Mucosa of stomach (tissue), 1 donor: ENCODE results near the gene ZC3H15.
"Not testable (repeated sequence)": the region's sequence is repeated elsewhere in the genome, so short reads cannot be mapped to it uniquely, and the experiment has no call there.

Experiments
- H3K27me3 ChIP-seq: one replicate; pipeline ENCODE4 v1.7.0; 2013; ENCODE audit warnings: mild to moderate bottlenecking, low read length; ENCODE audit not compliant: control insufficient read depth, insufficient read depth
- H3K36me3 ChIP-seq: one replicate; pipeline ENCODE4 v1.7.0; 2013; ENCODE audit warnings: low read length; ENCODE audit not compliant: control insufficient read depth, insufficient read depth
- H3K4me1 ChIP-seq: one replicate; pipeline ENCODE4 v1.7.0; 2013; ENCODE audit warnings: mild to moderate bottlenecking, low read length; ENCODE audit not compliant: control insufficient read depth, insufficient read depth
- H3K4me3 ChIP-seq: one replicate; pipeline ENCODE4 v1.7.0; 2013; ENCODE audit warnings: low read length
- H3K9ac ChIP-seq: one replicate; pipeline ENCODE4 v1.7.0; 2013; ENCODE audit warnings: mild to moderate bottlenecking, low read length, moderate library complexity
- H3K9me3 ChIP-seq: one replicate; pipeline ENCODE4 v1.7.0; 2013; ENCODE audit warnings: mild to moderate bottlenecking, low read length, moderate library complexity; ENCODE audit not compliant: control insufficient read depth
- donor health status: Pancreatic carcinoma.

The ZC3H15 gene

GRCh38 chr2:186503827-186504606 is 18.0 kb downstream of the ZC3H15 start:
- H3K4me3 ChIP-seq = no peak overlapping the region
- H3K27me3 ChIP-seq = no peaks in the 10 kb centered on the region
- H3K4me1 ChIP-seq = no peaks in the 10 kb centered on the region
- H3K9me3 ChIP-seq = no peaks in the 10 kb centered on the region
- H3K36me3 ChIP-seq = peaks cover 9% of the 10 kb centered on the region
- H3K9ac ChIP-seq = no peak overlapping the region

DNA sequence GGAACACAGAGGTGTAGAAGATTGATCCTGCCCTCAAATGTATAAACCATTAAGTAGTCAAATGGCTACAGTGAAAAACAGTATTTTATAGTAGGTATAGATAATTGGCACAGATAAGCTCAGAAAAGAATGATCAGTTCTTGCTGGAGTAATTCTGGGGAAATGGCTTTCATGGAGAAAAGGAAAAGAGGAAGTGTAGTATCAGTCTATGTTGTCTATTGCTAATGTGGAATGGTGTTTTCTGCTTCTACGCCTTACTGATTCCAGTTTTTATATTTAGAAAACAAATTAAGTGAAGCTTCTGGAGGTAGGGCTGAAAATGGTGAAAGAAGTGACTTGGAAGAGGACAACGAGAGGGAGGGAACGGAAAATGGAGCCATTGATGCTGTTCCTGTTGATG is 22.2 kb downstream of the ZC3H15 start:
- Histone ChIP-seq H3K9ac (no peak overlapping the region), H3K4me1 (no peaks in the 10 kb centered on the region), H3K4me3 (no peak overlapping the region), H3K9me3 (no peaks in the 10 kb centered on the region), H3K36me3 (peaks cover 9% of the 10 kb centered on the region), H3K27me3 (no peaks in the 10 kb centered on the region)

- Histone ChIP-seq H3K4me3 (no peak overlapping the region), H3K9ac (no peak overlapping the region), H3K27me3 (no peaks in the 10 kb centered on the region), H3K4me1 (no peaks in the 10 kb centered on the region), H3K9me3 (no peaks in the 10 kb centered on the region), H3K36me3 (no peaks in the 10 kb centered on the region)
Measured at GRCh38 chr2:186515376-186515775, 29.3 kb downstream of the ZC3H15 start.

- H3K4me3 ChIP-seq = no peak overlapping the region
- H3K4me1 ChIP-seq = no peaks in the 10 kb centered on the region
- no peak overlapping the region for H3K9ac ChIP-seq
- H3K27me3 ChIP-seq = no peaks in the 10 kb centered on the region
- H3K9me3 ChIP-seq = no peaks in the 10 kb centered on the region
- H3K36me3 ChIP-seq = no peaks in the 10 kb centered on the region
Measured at GRCh38 chr2:186516396-186516795, 30.3 kb downstream of the ZC3H15 start.

GRCh38 chr2:186517090-186517489 is 31.0 kb downstream of the ZC3H15 start:
- H3K9ac ChIP-seq = no peak overlapping the region
- no peaks in the 10 kb centered on the region for H3K9me3 ChIP-seq
- H3K36me3 ChIP-seq = no peaks in the 10 kb centered on the region
- H3K4me1 ChIP-seq = no peaks in the 10 kb centered on the region
- H3K4me3 ChIP-seq = no peak overlapping the region
- H3K27me3 ChIP-seq = no peaks in the 10 kb centered on the region

DNA sequence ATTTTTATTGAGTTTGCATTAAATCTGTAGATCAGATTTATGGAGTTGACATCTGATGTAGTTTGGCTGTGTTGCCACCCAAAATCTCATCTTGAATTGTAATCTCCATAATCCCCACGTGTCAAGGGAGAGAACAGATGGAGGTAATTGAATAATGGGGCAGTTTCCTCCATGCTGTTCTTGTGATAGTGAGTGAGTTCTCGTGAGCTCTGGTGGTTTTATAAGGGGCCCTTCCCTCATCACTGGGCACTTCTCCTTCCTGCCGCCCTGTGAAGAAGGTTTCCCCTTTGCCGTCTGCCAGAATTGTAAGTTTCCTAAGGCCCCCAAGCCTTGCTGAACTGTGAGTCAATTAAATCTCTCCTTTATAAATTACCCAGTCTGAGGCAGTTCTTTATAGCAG is 32.2 kb downstream of the ZC3H15 start:
- Histone ChIP-seq H3K36me3 (no peaks in the 10 kb centered on the region), H3K4me3 (no peak overlapping the region)

DNA sequence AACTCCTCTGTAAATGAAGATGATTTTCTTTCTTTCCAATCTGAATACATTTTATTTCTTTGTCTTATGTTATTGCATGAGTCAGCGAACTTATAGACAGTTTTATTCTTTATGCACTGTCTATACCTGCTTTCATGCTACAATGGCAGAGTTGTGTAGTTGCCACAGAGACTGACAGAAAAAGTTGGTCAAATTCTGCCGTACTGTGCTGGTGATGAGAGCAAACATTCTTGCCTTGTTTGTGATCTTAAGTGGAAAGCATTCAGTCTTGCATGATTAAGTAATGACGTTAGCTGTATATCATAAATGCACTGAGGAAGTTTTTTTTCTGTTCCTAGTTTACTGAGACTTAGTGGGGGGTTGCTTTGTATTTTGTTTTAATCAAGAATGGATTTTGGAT is 32.9 kb downstream of the ZC3H15 start:
- Histone ChIP-seq H3K4me1 (no peaks in the 10 kb centered on the region), H3K9ac (no peak overlapping the region), H3K9me3 (no peaks in the 10 kb centered on the region), H3K27me3 (no peaks in the 10 kb centered on the region), H3K36me3 (no peaks in the 10 kb centered on the region), H3K4me3 (no peak overlapping the region)

More for the DNA sequence above, 32.2 kb downstream of the ZC3H15 start:
- Histone ChIP-seq H3K9me3 (no peaks in the 10 kb centered on the region), H3K9ac (no peak overlapping the region), H3K4me1 (no peaks in the 10 kb centered on the region), H3K27me3 (no peaks in the 10 kb centered on the region)

DNA sequence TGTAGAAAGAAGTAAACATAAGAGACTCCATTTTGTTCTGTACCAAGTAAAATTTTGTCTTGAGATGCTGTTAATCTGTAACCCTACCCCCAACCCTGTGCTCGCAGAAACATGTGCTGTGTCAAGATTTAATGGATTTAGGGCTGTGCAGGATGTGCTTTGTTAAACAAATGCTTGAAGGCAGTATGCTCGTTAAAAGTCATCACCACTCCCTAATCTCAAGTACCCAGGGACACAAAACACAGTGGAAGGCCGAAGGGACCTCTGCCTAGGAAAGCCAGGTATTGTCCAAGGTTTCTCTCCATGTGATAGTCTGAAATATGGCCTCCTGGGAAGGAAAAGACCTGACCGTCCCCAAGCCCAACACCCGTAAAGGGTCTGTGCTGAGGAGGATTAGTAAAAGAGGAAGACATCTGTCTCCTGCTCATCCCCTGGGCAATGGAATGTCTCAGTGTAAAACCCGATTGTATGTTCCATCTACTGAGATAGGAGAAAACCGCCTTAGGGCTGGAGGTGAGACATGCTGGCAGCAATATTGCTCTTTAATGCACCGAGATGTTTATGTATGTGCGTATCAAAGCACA is 35.6 kb downstream of the ZC3H15 start:
- H3K4me3 ChIP-seq, H3K9me3 ChIP-seq, H3K27me3 ChIP-seq, H3K9ac ChIP-seq, H3K36me3 ChIP-seq, H3K4me1 ChIP-seq: not testable (repeated sequence)

DNA sequence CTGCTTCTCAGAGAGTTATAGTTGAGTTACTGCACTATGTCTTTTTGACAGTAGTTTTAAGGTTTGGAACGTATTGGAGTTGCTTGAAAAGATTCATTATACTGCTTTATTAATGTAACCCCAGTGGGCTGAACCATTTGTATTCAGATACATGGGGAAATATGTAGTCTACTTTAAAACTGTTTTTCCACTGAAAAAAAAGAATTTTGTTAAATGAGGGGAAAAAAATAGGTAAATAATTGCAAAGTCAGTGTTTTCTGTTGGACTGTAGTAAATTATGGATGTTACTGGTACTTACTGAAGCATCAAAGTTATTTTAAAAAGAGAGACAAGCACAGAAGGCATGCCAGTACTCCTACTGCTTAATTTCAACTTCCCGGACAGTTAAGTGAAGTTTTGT is 36.4 kb downstream of the ZC3H15 start:
- Histone ChIP-seq H3K4me3 (no peak overlapping the region), H3K9me3 (no peaks in the 10 kb centered on the region), H3K9ac (no peak overlapping the region), H3K36me3 (no peaks in the 10 kb centered on the region), H3K4me1 (no peaks in the 10 kb centered on the region), H3K27me3 (no peaks in the 10 kb centered on the region)

DNA sequence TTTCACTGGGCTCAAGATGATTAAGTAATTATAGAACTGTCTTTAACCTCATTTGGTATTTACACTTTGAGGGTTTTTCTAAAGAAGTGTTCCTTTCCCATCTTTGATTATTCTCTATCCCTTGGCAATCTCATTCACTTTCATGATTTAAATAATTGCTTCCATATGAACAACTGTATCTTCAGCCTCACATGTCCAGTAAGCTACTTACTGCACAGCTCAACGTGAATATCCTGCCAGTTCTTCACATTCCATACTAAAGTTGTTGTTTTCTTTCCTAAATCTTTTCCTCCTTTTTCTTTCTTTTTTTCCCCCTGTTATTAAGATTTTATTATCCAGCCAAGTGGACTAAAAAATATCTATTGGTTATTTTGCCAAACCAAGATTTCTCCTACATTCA is 37.7 kb downstream of the ZC3H15 start:
- no peaks in the 10 kb centered on the region for H3K27me3 ChIP-seq
- H3K9ac ChIP-seq = no peak overlapping the region
- H3K4me3 ChIP-seq = no peak overlapping the region
- H3K36me3 ChIP-seq = no peaks in the 10 kb centered on the region
- H3K9me3 ChIP-seq = no peaks in the 10 kb centered on the region
- no peaks in the 10 kb centered on the region for H3K4me1 ChIP-seq

DNA sequence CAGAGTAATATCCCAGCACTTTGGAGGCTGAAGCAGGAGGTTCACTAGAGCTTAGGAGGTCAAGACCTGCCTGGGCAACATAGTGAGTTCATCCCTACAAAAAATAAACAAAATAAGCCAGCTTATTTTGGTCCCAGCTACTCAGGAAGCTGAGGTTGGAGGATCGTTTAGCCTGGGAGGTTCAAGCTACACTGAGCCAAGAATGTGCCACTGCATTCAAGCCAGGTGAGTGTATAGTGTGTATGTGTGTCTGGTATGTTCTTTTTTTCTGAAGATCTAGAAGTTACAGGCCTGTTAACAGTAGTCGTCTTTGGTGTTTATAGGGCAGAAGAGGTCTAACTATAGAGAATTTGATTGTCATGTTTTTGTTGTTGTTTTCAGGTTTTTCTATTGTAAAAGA is 40.2 kb downstream of the ZC3H15 start:
- no peaks in the 10 kb centered on the region for H3K9me3 ChIP-seq

DNA sequence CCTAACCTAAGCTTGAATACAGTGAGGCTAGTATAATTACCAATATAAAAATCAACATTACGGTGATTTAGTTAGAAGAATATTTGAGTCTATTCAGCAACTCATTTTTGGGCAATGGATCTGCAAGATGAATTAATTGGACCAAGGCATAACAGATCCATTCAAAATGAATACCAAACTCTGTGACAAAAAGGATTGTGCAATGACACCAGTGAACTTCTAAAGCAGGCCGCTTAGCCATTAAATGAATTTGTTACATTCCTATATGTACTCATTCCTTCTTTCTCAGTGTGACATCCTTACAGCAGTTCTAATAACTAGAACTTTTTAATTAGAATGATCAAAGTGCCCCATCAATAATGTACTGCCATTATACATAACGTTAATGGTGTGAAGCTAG is 44.3 kb downstream of the ZC3H15 start:
- Histone ChIP-seq H3K9ac (no peak overlapping the region), H3K4me3 (no peak overlapping the region), H3K27me3 (no peaks in the 10 kb centered on the region), H3K9me3 (no peaks in the 10 kb centered on the region), H3K4me1 (peaks cover 24% of the 10 kb centered on the region), H3K36me3 (no peaks in the 10 kb centered on the region)

More for the DNA sequence above, 40.2 kb downstream of the ZC3H15 start:
- H3K36me3 ChIP-seq = no peaks in the 10 kb centered on the region
- no peak overlapping the region for H3K9ac ChIP-seq
- H3K27me3 ChIP-seq = no peaks in the 10 kb centered on the region
- no peak overlapping the region for H3K4me3 ChIP-seq
- H3K4me1 ChIP-seq = peaks cover 5% of the 10 kb centered on the region
